HepG2 (cell line): ENCODE results near the gene ZBTB25. TPM values are rescaled to one million over a fixed set of nuclear protein-coding genes. Genes with fewer than 3 reads are reported as not detected.

Source experiments
- ATF2 ChIP-seq: sonication (generic); formaldehyde crosslinking; IDR thresholded peaks from 2 replicates; pipeline ENCODE4 v1.4.0; 2020; ENCODE audit warnings: missing genetic modification reagents
- BCL6 ChIP-seq: IDR thresholded peaks from 2 replicates; pipeline ENCODE4 v1.6.1; 2016; ENCODE audit warnings: missing genetic modification reagents, missing compliant biosample characterization
- E2F1 ChIP-seq: sonication (generic); formaldehyde crosslinking; IDR thresholded peaks from 2 replicates; pipeline ENCODE4 v1.5.0; 2020; ENCODE audit warnings: missing genetic modification reagents
- LRRFIP1 ChIP-seq: sonication (generic); formaldehyde crosslinking; conservative IDR thresholded peaks from 2 replicates; pipeline ENCODE4 v1.4.0; 2020; ENCODE audit warnings: missing genetic modification reagents
- PBX3 ChIP-seq: sonication (generic); formaldehyde crosslinking; IDR thresholded peaks from 2 replicates; pipeline ENCODE4 v1.8.1; 2023; ENCODE audit warnings: missing genetic modification reagents, inconsistent platforms, borderline replicate concordance
- PCBP1 ChIP-seq: fragments of 200-400 bp; formaldehyde crosslinking; IDR thresholded peaks from 2 replicates; pipeline ENCODE4 v1.6.1; 2017; ENCODE audit warnings: mild to moderate bottlenecking, low read depth, low read length, borderline replicate concordance
- RBAK ChIP-seq: sonication (generic); formaldehyde crosslinking; IDR thresholded peaks from 2 replicates; pipeline ENCODE4 v1.5.1; 2020; ENCODE audit warnings: mild to moderate bottlenecking, missing genetic modification reagents
- TFAP4 ChIP-seq: sonication (generic); IDR thresholded peaks from 2 replicates; pipeline ENCODE4 v1.6.1; 2016; ENCODE audit warnings: low read depth, borderline replicate concordance
- THAP7 ChIP-seq: sonication (generic); formaldehyde crosslinking; IDR thresholded peaks from 2 replicates; pipeline ENCODE4 v1.8.1; 2023; ENCODE audit warnings: mild to moderate bottlenecking, missing genetic modification reagents
- ZNF451 ChIP-seq: sonication (generic); formaldehyde crosslinking; IDR thresholded peaks from 2 replicates; pipeline ENCODE4 v1.5.0; 2020; ENCODE audit warnings: mild to moderate bottlenecking, missing genetic modification reagents
- ZNF546 ChIP-seq: sonication (generic); formaldehyde crosslinking; conservative IDR thresholded peaks from 2 replicates; pipeline ENCODE4 v1.8.1; 2023; ENCODE audit warnings: mild to moderate bottlenecking, missing genetic modification reagents
- ZNF646 ChIP-seq: sonication (generic); formaldehyde crosslinking; IDR thresholded peaks from 2 replicates; pipeline ENCODE4 v1.9.0; 2021; ENCODE audit warnings: mild to moderate bottlenecking, missing genetic modification reagents
- polyA plus RNA-seq, 8 experiments: library from polyadenylated mRNA; depleted of rRNA in 3 of 8; stranded (reverse) in 7 of 8; unstranded in 1 of 8; fragments of >200 nt; fragmentation: Illumina TruSeq in 4 of 8; extraction: Trizol in 4 of 8; gene quantifications; 2 replicates each; pipeline versions ENCODE4 v1.2.1 to v1.2.3, GENCODE V29; 2011 to 2016; ENCODE audit warnings: low read depth in 4 of 8, missing spikeins in 1 of 8, mixed read lengths in 1 of 8; ENCODE audit not compliant: insufficient read depth in 1 of 8
- total RNA-seq, 5 experiments: library from RNA; depleted of rRNA; stranded (reverse); fragments of >200 nt; fragmentation: Illumina TruSeq; extraction: Trizol; gene quantifications; 2 replicates each; pipeline ENCODE4 v1.2.3, GENCODE V29; 2016; ENCODE audit warnings: low read depth in 1 of 5

The ZBTB25 gene
- total and polyA plus RNA-seq, 2 of the 13 experiments (the other 11 are each of a cell fraction or from before 2014, with no cell fraction given): 3.5 to 7.6 TPM

GRCh38 chr14:64540208-64541202, 36.9 kb upstream of the ZBTB25 start, which contains the start of gene HSPA2 (continued):
- TF ChIP-seq ZNF646 (no peak), TFAP4 (peak; percentile 47; the same call in 1 of the 2 replicates), E2F1 (CRISPR knock-in tag) (peak; percentile 87), RBAK (no peak), ATF2 (peak; percentile 42; the same call in 1 of the 2 replicates), BCL6 (no peak), ZNF451 (no peak), LRRFIP1 (no peak), ZNF546 (no peak), THAP7 (no peak), PBX3 (CRISPR knock-in tag) (peak; percentile 93; the same call in 1 of the 2 replicates), PCBP1 (no peak)
